Measurements from ENCODE around the gene COA3.
"Not testable (repeated sequence)": the region's sequence is repeated elsewhere in the genome, so short reads cannot be mapped to it uniquely, and the experiment has no call there.

Gene COA3

DNA sequence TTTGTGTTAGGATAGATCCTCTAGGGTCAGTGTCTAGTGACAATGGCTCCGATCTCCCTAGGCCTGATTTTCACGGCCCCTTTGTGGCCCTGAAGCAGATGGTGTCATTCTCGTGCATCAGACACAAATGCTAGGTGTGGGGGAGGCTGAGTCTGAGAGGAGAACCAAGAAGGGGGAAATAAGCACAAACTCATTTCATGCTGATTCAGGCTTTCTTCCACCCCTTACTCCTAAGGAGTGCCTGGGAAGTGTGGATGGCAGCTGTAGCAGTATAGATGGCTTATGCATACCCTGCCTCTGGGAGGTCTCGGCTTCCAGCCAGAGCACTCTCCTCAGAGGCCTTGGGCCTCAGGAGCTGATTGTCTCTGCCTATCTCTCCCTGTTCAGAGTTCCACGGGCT, 19.9 kb downstream of the COA3 start:
- DNase-seq (ENCODE audit: insufficient read length, low spot score) (no peak), FAIRE-seq (no peak)
- no peak for TF ChIP-seq PAX5 (IDR thresholded peaks at IDR 0.05; ENCODE audit: insufficient read depth, low read length, severe bottlenecking)
- no peak for TF ChIP-seq POU2F2 (IDR thresholded peaks at IDR 0.05; ENCODE audit: low read depth, low read length)
- TF ChIP-seq POLR2A (IDR thresholded peaks at IDR 0.05; ENCODE audit: low read depth, low read length), result no peak
- no peak for TF ChIP-seq TAF1 (IDR thresholded peaks at IDR 0.05; ENCODE audit: low read depth, low read length)
- TF ChIP-seq SPI1 (IDR thresholded peaks at IDR 0.05; ENCODE audit: low read depth, low read length), result no peak
- no peak for TF ChIP-seq POLR2AphosphoS5 (IDR thresholded peaks at IDR 0.05; ENCODE audit: low read depth, low read length)

DNA sequence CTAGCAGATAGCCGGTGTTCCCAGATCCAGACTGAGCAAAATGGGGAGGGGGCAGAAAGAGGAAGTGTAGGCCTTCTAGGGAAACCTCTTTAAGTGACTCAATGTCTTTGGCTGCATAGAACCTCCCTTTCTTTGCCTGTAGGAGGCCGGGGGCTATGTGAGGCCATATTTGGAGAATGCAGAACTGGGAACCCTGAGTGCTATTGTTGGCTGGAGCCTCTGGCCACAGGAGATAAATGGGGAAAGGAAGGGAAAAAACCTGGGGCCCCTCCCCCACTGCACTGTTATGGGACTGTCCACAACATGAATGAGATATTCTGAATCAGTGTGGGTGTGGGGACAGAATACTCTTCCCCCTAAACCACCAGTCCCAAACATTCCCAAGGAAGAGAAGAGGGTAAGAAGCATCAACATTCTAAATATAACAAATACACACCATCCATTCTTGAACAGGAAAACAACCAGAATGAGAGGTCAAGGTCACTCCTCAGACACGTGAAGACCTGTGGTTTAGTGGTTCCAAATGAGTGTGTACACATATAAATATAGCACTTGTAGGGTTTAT, 22.9 kb downstream of the COA3 start:
- FAIRE-seq (no peak), DNase-seq (ENCODE audit: insufficient read length, low spot score) (no peak)
- TF ChIP-seq SPI1 (IDR thresholded peaks at IDR 0.05; ENCODE audit: low read depth, low read length), result peak; percentile 95
- TF ChIP-seq TAF1 (IDR thresholded peaks at IDR 0.05; ENCODE audit: low read depth, low read length), result no peak
- no peak; the same call in 1 of the 2 replicates for TF ChIP-seq POU2F2 (IDR thresholded peaks at IDR 0.05; ENCODE audit: low read depth, low read length)
- no peak for TF ChIP-seq POLR2A (IDR thresholded peaks at IDR 0.05; ENCODE audit: low read depth, low read length)
- no peak for TF ChIP-seq POLR2AphosphoS5 (IDR thresholded peaks at IDR 0.05; ENCODE audit: low read depth, low read length)
- no peak for TF ChIP-seq PAX5 (IDR thresholded peaks at IDR 0.05; ENCODE audit: insufficient read depth, low read length, severe bottlenecking)

DNA sequence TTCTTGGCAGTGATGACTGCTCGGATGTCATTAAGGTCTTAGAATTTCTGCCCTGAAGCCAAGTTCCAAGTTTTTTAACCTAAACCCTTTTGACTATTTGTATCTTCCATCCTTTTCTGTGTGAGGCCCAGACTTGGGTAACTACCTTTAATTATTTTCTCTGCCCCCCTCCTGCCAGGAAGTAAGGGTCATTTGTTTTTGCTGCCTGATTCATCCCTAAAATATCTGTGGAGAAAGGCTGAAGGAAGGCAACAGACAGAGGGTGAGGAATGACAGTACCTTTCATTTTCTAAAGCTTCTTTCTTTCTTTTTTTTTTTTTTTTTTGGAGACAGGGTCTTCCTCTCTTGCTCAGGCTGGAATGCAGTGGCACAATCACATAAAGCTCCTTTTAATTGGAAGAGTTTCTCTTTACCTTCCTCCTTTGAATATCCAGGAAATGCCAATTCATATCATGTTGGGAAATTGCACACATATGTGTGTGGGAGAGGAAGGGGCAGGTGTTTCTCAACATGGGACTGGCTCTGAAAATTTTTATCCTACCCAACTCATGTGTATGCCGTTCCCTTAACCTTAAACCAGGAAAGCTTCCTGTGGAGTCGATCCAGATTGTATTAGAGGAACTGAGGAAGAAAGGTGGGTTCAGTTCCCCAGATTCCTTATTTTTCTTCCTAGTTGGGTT, 24.3 kb downstream of the COA3 start:
- TF ChIP-seq TAF1 (IDR thresholded peaks at IDR 0.05; ENCODE audit: low read depth, low read length) (no peak), SPI1 (IDR thresholded peaks at IDR 0.05; ENCODE audit: low read depth, low read length) (no peak), POLR2AphosphoS5 (IDR thresholded peaks at IDR 0.05; ENCODE audit: low read depth, low read length) (no peak), PAX5 (IDR thresholded peaks at IDR 0.05; ENCODE audit: insufficient read depth, low read length, severe bottlenecking) (no peak), POLR2A (IDR thresholded peaks at IDR 0.05; ENCODE audit: low read depth, low read length) (no peak), POU2F2 (IDR thresholded peaks at IDR 0.05; ENCODE audit: low read depth, low read length) (no peak)
- no peak for DNase-seq (ENCODE audit: insufficient read length, low spot score)
- FAIRE-seq, result no peak

DNA sequence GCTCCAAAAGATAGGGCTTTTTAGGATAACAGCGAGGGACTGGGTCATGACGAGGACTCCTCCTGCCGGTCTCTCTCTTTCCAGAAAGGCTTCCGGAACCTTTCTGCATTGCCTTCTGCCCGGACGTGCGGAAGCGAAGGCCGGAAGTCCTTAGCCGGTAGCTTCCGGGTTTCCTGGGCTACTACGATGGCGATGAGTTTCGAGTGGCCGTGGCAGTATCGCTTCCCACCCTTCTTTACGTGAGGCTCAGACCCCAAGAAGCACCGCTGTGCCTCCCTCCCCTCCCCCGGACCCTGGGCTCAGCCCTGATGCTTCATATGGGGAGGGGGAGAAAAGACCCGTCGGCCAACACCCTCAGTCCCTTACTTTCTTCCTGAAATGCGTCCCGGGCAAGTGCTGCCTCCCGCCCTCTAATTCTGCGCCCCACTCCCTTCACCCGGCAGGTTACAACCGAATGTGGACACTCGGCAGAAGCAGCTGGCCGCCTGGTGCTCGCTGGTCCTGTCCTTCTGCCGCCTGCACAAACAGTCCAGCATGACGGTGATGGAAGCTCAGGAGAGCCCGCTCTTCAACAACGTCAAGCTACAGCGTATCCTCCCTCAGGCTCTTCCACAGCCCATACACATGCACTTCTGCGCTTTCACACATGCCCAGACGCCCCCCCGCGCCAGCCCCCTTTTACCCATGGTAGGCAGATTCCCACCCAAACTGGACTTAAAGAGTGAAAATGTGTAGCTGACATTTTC, 25.0 kb downstream of the COA3 start, which contains the start of gene VPS25:
TSS of gene VPS25 (plus strand) at position 160 of the 746 bp plus-strand sequence. CDS start at position 187, 27 bp downstream.
- FAIRE-seq (peak; percentile 79), DNase-seq (ENCODE audit: insufficient read length, low spot score) (peak; percentile 81)
- TF ChIP-seq PAX5 (IDR thresholded peaks at IDR 0.05; ENCODE audit: insufficient read depth, low read length, severe bottlenecking) (no peak), POLR2A (IDR thresholded peaks at IDR 0.05; ENCODE audit: low read depth, low read length) (peak; percentile 96), SPI1 (IDR thresholded peaks at IDR 0.05; ENCODE audit: low read depth, low read length) (peak; percentile 32; the same call in 1 of the 2 replicates), POU2F2 (IDR thresholded peaks at IDR 0.05; ENCODE audit: low read depth, low read length) (peak; percentile 84; the same call in 1 of the 2 replicates), TAF1 (IDR thresholded peaks at IDR 0.05; ENCODE audit: low read depth, low read length) (peak; percentile 99), POLR2AphosphoS5 (IDR thresholded peaks at IDR 0.05; ENCODE audit: low read depth, low read length) (peak; percentile 97)

DNA sequence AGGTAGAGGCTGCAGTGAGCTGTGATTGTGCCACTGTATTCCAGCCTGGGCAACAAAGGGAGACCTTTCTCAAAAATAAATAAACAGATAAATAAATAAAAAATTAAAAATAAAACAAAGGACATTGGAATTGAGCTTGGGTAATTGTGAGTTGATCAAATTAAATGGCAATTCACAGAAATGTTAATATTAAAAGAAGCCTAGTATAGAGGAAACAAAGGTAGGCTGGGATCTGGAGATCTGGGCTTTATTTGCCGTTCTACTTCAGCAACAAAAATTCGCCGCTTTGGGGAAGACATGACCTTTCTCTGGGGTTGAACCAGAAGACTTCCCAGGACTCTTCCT, 25.6 kb downstream of the COA3 start:
- DNase-seq (ENCODE audit: insufficient read length, low spot score) (no peak), FAIRE-seq (no peak)
- TF ChIP-seq POLR2A (IDR thresholded peaks at IDR 0.05; ENCODE audit: low read depth, low read length) (no peak), POLR2AphosphoS5 (IDR thresholded peaks at IDR 0.05; ENCODE audit: low read depth, low read length) (no peak), POU2F2 (IDR thresholded peaks at IDR 0.05; ENCODE audit: low read depth, low read length) (no peak), SPI1 (IDR thresholded peaks at IDR 0.05; ENCODE audit: low read depth, low read length) (no peak), PAX5 (IDR thresholded peaks at IDR 0.05; ENCODE audit: insufficient read depth, low read length, severe bottlenecking) (no peak), TAF1 (IDR thresholded peaks at IDR 0.05; ENCODE audit: low read depth, low read length) (no peak)

DNA sequence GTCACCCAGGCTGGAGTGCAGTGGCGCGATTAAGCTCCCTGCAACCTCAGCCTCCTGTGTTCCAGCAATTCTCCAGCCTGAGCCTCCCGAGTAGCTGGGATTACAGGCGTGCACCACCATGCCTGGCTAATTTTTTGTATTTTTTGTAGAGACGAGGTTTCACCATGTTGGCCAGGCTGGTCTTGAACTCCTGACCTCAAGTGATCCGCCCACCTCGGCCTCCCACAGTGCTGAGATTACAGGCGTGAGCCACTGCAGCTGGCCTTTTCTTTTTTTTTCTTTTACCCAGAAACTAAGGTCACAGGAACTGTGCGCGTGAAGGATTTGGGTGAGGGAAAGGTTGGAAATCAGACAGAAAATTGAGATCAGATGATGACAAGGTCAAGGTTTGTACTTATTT, 28.5 kb downstream of the COA3 start:
- not testable (repeated sequence) for DNase-seq (ENCODE audit: insufficient read length, low spot score); FAIRE-seq

DNA sequence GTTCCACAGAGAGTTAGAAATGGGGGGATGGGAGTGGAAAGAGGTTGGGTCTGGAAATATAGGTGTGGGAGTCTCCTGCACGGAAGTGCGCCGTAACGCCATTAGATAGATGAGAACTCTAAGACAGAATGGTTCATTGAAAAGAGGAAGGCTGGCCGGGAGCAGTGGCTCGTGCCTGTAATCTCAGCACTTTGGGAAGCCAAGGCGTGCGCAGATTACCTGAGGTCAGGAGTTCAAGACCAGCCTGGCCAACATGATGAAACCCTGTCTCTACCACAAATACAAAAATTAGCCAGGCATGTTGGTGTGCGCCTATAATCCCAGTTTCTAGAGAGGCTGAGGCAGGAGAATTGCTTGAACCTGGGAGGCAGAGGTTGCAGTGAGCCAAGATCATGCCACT, 30.5 kb downstream of the COA3 start:
- DNase-seq (ENCODE audit: insufficient read length, low spot score); FAIRE-seq: not testable (repeated sequence)

DNA sequence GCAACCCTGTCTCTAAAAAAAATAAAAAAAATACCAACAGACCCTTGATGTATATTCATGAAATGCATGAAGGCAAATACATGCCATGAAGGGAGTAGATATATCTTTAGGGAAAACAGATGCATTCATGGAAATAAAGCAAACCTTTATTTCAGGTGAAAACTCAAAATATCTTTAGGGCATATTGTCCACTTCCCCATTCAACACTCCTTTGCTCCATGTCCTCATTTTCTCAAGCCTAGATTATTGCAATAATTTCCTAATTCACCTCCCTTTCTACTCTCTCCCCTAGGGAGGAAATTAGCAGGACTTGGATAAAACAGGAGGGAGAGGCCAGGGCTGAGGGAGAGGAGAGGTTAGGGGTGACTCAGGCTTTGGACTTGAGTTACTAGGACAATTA, 31.0 kb downstream of the COA3 start:
- no peak for DNase-seq (ENCODE audit: insufficient read length, low spot score)
- TF ChIP-seq POU2F2 (IDR thresholded peaks at IDR 0.05; ENCODE audit: low read depth, low read length), result no peak
- TF ChIP-seq TAF1 (IDR thresholded peaks at IDR 0.05; ENCODE audit: low read depth, low read length), result no peak
- no peak for FAIRE-seq

DNA sequence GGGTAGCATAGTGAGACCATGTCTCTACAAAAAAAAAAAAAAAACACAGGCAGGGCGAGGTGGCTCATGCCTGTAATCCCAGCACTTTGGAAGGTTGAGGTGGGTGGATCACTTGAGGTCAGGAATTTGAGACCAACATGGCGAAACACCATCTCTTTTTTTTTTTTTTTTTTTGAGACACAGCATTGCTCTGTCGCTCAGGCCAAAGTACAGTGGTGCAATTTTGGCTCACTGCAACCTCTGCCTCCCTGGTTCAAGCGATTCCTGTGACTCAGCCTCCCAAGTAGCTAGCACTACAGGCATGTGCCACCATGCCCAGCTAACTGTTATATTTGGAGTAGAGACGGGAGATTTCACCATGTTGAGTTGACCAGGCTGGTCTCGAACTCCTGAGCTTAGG, 32.4 kb downstream of the COA3 start:
- TF ChIP-seq SPI1 (IDR thresholded peaks at IDR 0.05; ENCODE audit: low read depth, low read length) (no peak), POLR2AphosphoS5 (IDR thresholded peaks at IDR 0.05; ENCODE audit: low read depth, low read length) (no peak), PAX5 (IDR thresholded peaks at IDR 0.05; ENCODE audit: insufficient read depth, low read length, severe bottlenecking) (no peak), POU2F2 (IDR thresholded peaks at IDR 0.05; ENCODE audit: low read depth, low read length) (no peak), TAF1 (IDR thresholded peaks at IDR 0.05; ENCODE audit: low read depth, low read length) (no peak), POLR2A (IDR thresholded peaks at IDR 0.05; ENCODE audit: low read depth, low read length) (no peak)
- FAIRE-seq, result no peak
- no peak for DNase-seq (ENCODE audit: insufficient read length, low spot score)

DNA sequence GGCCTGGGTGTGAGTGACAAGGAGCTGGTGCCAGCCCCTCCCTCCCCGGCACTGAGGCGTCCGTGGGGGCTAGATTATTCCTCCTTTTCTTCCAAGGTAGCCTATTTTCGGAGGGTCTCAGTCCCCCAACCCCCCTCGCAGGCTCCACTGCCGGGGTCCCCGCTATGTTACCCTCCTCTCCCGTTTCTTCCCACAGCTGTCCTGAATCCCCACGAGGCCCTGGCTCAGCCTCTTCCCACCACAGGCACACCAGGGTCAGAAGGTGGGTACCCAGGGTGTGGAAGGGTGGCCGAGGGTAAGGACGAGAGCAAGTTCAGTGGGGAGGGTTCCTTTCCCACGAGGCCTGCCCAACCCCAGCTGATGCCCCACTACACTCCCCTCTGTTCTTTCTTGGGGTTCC, 36.9 kb downstream of the COA3 start:
- TF ChIP-seq POU2F2 (IDR thresholded peaks at IDR 0.05; ENCODE audit: low read depth, low read length) (no peak), SPI1 (IDR thresholded peaks at IDR 0.05; ENCODE audit: low read depth, low read length) (no peak), PAX5 (IDR thresholded peaks at IDR 0.05; ENCODE audit: insufficient read depth, low read length, severe bottlenecking) (no peak), TAF1 (IDR thresholded peaks at IDR 0.05; ENCODE audit: low read depth, low read length) (no peak), POLR2AphosphoS5 (IDR thresholded peaks at IDR 0.05; ENCODE audit: low read depth, low read length) (no peak), POLR2A (IDR thresholded peaks at IDR 0.05; ENCODE audit: low read depth, low read length) (no peak)
- DNase-seq (ENCODE audit: insufficient read length, low spot score), result no peak
- FAIRE-seq, result no peak

Data from GM12891 (cell line).